Measurements from ENCODE around the gene VKORC1L1.

Gene VKORC1L1

GRCh38 chr7:65915921-65916657, 43.2 kb downstream of the VKORC1L1 start:
- Histone ChIP-seq H3K36me3 (ENCODE audit: insufficient read depth, insufficient read length, low read length) (peaks cover 3% of the 10 kb centered on the region), H3K9me3 (ENCODE audit: insufficient read depth, low read length) (no peaks in the 10 kb centered on the region), H3K4me3 (ENCODE audit: insufficient read length, low read depth) (no peak overlapping the region), H3K27me3 (ENCODE audit: insufficient read depth, insufficient read length) (no peaks in the 10 kb centered on the region), H3K4me1 (ENCODE audit: insufficient read depth, insufficient read length) (no peaks in the 10 kb centered on the region), H3K9ac (ENCODE audit: insufficient read length, low read depth) (no peak overlapping the region)
- no peak for DNase-seq (ENCODE audit: low read depth, low spot score)
- TF ChIP-seq ZNF274 (IDR thresholded peaks at IDR 0.05; ENCODE audit: low read depth, low read length) (no peak), YY1 (IDR thresholded peaks at IDR 0.05; ENCODE audit: insufficient read depth, insufficient read length) (no peak), SUZ12 (IDR thresholded peaks at IDR 0.05; ENCODE audit: extremely low read depth, insufficient read depth, insufficient read length) (no peak)

GRCh38 chr7:65923316-65923715, 50.4 kb downstream of the VKORC1L1 start:
- H3K9me3 ChIP-seq (ENCODE audit: insufficient read depth, low read length), result no peaks in the 10 kb centered on the region
- no peak overlapping the region for H3K4me3 ChIP-seq (ENCODE audit: insufficient read length, low read depth)
- no peaks in the 10 kb centered on the region for H3K27me3 ChIP-seq (ENCODE audit: insufficient read depth, insufficient read length)
- H3K9ac ChIP-seq (ENCODE audit: insufficient read length, low read depth), result no peak overlapping the region
- no peak for TF ChIP-seq ZNF274 (IDR thresholded peaks at IDR 0.05; ENCODE audit: low read depth, low read length)
- TF ChIP-seq SUZ12 (IDR thresholded peaks at IDR 0.05; ENCODE audit: extremely low read depth, insufficient read depth, insufficient read length), result no peak
- TF ChIP-seq YY1 (IDR thresholded peaks at IDR 0.05; ENCODE audit: insufficient read depth, insufficient read length), result no peak
- H3K4me1 ChIP-seq (ENCODE audit: insufficient read depth, insufficient read length), result no peaks in the 10 kb centered on the region
- no peak for DNase-seq (ENCODE audit: low read depth, low spot score)
- H3K36me3 ChIP-seq (ENCODE audit: insufficient read depth, insufficient read length, low read length), result peaks cover 5% of the 10 kb centered on the region

GRCh38 chr7:65924193-65924592, 51.3 kb downstream of the VKORC1L1 start:
- peaks cover 5% of the 10 kb centered on the region for H3K36me3 ChIP-seq (ENCODE audit: insufficient read depth, insufficient read length, low read length)
- H3K27me3 ChIP-seq (ENCODE audit: insufficient read depth, insufficient read length), result no peaks in the 10 kb centered on the region
- no peak for TF ChIP-seq YY1 (IDR thresholded peaks at IDR 0.05; ENCODE audit: insufficient read depth, insufficient read length)
- TF ChIP-seq SUZ12 (IDR thresholded peaks at IDR 0.05; ENCODE audit: extremely low read depth, insufficient read depth, insufficient read length), result no peak
- no peak for TF ChIP-seq ZNF274 (IDR thresholded peaks at IDR 0.05; ENCODE audit: low read depth, low read length)

GRCh38 chr7:65925040-65925439, 52.2 kb downstream of the VKORC1L1 start:
- DNase-seq (ENCODE audit: low read depth, low spot score), result no peak
- TF ChIP-seq YY1 (IDR thresholded peaks at IDR 0.05; ENCODE audit: insufficient read depth, insufficient read length) (no peak), SUZ12 (IDR thresholded peaks at IDR 0.05; ENCODE audit: extremely low read depth, insufficient read depth, insufficient read length) (no peak)
- Histone ChIP-seq H3K27me3 (ENCODE audit: insufficient read depth, insufficient read length) (no peaks in the 10 kb centered on the region), H3K9ac (ENCODE audit: insufficient read length, low read depth) (no peak overlapping the region), H3K4me1 (ENCODE audit: insufficient read depth, insufficient read length) (no peaks in the 10 kb centered on the region), H3K36me3 (ENCODE audit: insufficient read depth, insufficient read length, low read length) (peaks cover 3% of the 10 kb centered on the region), H3K4me3 (ENCODE audit: insufficient read length, low read depth) (no peak overlapping the region), H3K9me3 (ENCODE audit: insufficient read depth, low read length) (no peaks in the 10 kb centered on the region)

More at GRCh38 chr7:65924193-65924592, 51.3 kb downstream of the VKORC1L1 start:
- Histone ChIP-seq H3K9me3 (ENCODE audit: insufficient read depth, low read length) (no peaks in the 10 kb centered on the region), H3K4me1 (ENCODE audit: insufficient read depth, insufficient read length) (no peaks in the 10 kb centered on the region), H3K4me3 (ENCODE audit: insufficient read length, low read depth) (no peak overlapping the region), H3K9ac (ENCODE audit: insufficient read length, low read depth) (no peak overlapping the region)
- no peak for DNase-seq (ENCODE audit: low read depth, low spot score)

- no peak overlapping the region for H3K9ac ChIP-seq (ENCODE audit: insufficient read length, low read depth)
- H3K36me3 ChIP-seq (ENCODE audit: insufficient read depth, insufficient read length, low read length), result peaks cover 2% of the 10 kb centered on the region
- H3K4me1 ChIP-seq (ENCODE audit: insufficient read depth, insufficient read length), result no peaks in the 10 kb centered on the region
- TF ChIP-seq ZNF274 (IDR thresholded peaks at IDR 0.05; ENCODE audit: low read depth, low read length), result no peak
- no peak for TF ChIP-seq YY1 (IDR thresholded peaks at IDR 0.05; ENCODE audit: insufficient read depth, insufficient read length)
- no peak for TF ChIP-seq SUZ12 (IDR thresholded peaks at IDR 0.05; ENCODE audit: extremely low read depth, insufficient read depth, insufficient read length)
- no peak for DNase-seq (ENCODE audit: low read depth, low spot score)
- no peaks in the 10 kb centered on the region for H3K9me3 ChIP-seq (ENCODE audit: insufficient read depth, low read length)
- H3K4me3 ChIP-seq (ENCODE audit: insufficient read length, low read depth), result no peak overlapping the region
- no peaks in the 10 kb centered on the region for H3K27me3 ChIP-seq (ENCODE audit: insufficient read depth, insufficient read length)
These were observed 53.7 kb downstream of the VKORC1L1 start for GRCh38 chr7:65926588-65926987.

- Histone ChIP-seq H3K36me3 (ENCODE audit: insufficient read depth, insufficient read length, low read length) (peaks cover 2% of the 10 kb centered on the region), H3K4me1 (ENCODE audit: insufficient read depth, insufficient read length) (no peaks in the 10 kb centered on the region), H3K27me3 (ENCODE audit: insufficient read depth, insufficient read length) (no peaks in the 10 kb centered on the region), H3K9me3 (ENCODE audit: insufficient read depth, low read length) (no peaks in the 10 kb centered on the region), H3K4me3 (ENCODE audit: insufficient read length, low read depth) (no peak overlapping the region), H3K9ac (ENCODE audit: insufficient read length, low read depth) (no peak overlapping the region)
- TF ChIP-seq ZNF274 (IDR thresholded peaks at IDR 0.05; ENCODE audit: low read depth, low read length) (no peak), YY1 (IDR thresholded peaks at IDR 0.05; ENCODE audit: insufficient read depth, insufficient read length) (no peak), SUZ12 (IDR thresholded peaks at IDR 0.05; ENCODE audit: extremely low read depth, insufficient read depth, insufficient read length) (no peak)
- DNase-seq (ENCODE audit: low read depth, low spot score), result no peak
These were observed 54.9 kb downstream of the VKORC1L1 start for GRCh38 chr7:65927489-65928448.

- Histone ChIP-seq H3K4me1 (ENCODE audit: insufficient read depth, insufficient read length) (no peaks in the 10 kb centered on the region), H3K9me3 (ENCODE audit: insufficient read depth, low read length) (no peaks in the 10 kb centered on the region), H3K4me3 (ENCODE audit: insufficient read length, low read depth) (no peak overlapping the region), H3K27me3 (ENCODE audit: insufficient read depth, insufficient read length) (no peaks in the 10 kb centered on the region), H3K36me3 (ENCODE audit: insufficient read depth, insufficient read length, low read length) (peaks cover under 1% of the 10 kb centered on the region), H3K9ac (ENCODE audit: insufficient read length, low read depth) (no peak overlapping the region)
- DNase-seq (ENCODE audit: low read depth, low spot score), result no peak
- TF ChIP-seq SUZ12 (IDR thresholded peaks at IDR 0.05; ENCODE audit: extremely low read depth, insufficient read depth, insufficient read length), result no peak
- no peak for TF ChIP-seq YY1 (IDR thresholded peaks at IDR 0.05; ENCODE audit: insufficient read depth, insufficient read length)
- TF ChIP-seq ZNF274 (IDR thresholded peaks at IDR 0.05; ENCODE audit: low read depth, low read length), result no peak
These were observed 58.8 kb downstream of the VKORC1L1 start for GRCh38 chr7:65931685-65932084.
